HepG2 (cell line): Measurements from ENCODE around the gene XDH.

Source experiments
- EZH2 ChIP-seq: conservative IDR thresholded peaks from 2 replicates; pipeline ENCODE4 v1.6.1; 2012; ENCODE audit warnings: mild to moderate bottlenecking, low read depth, low read length, moderate library complexity
- GTF2F1 ChIP-seq: fragments of 150-350 bp; IDR thresholded peaks from 2 replicates; pipeline ENCODE4 v1.6.1; 2014; ENCODE audit warnings: low read length
- HDAC2 ChIP-seq: sonication (generic); formaldehyde crosslinking; IDR thresholded peaks from 2 replicates; pipeline ENCODE4 v1.4.0; 2020; ENCODE audit warnings: missing genetic modification reagents
- KAT8 ChIP-seq: IDR thresholded peaks from 2 replicates; pipeline ENCODE4 v1.6.1; 2016; ENCODE audit warnings: missing genetic modification reagents, missing compliant biosample characterization
- MXI1 ChIP-seq: IDR thresholded peaks from 3 replicates; pipeline ENCODE4 v1.6.1; 2012; ENCODE audit warnings: low read depth, low read length, inconsistent platforms, borderline replicate concordance
- MYNN ChIP-seq: sonication (generic); formaldehyde crosslinking; IDR thresholded peaks from 2 replicates; pipeline ENCODE4 v1.4.0; 2020; ENCODE audit warnings: mild to moderate bottlenecking, low read depth, missing genetic modification reagents
- POLR2A ChIP-seq, 2 experiments: IDR thresholded peaks; 2 replicates each; pipeline ENCODE4 v1.6.1; 2011; ENCODE audit warnings: low read depth in 2 of 2, low read length in 2 of 2, mild to moderate bottlenecking in 1 of 2, moderate library complexity in 1 of 2; ENCODE audit not compliant: insufficient read depth in 1 of 2
- RAD21 ChIP-seq: fragments of 450-650 bp; formaldehyde crosslinking; IDR thresholded peaks from 2 replicates; pipeline ENCODE4 v1.5.0; 2020; ENCODE audit warnings: mild to moderate bottlenecking
- SMC3 ChIP-seq: IDR thresholded peaks from 2 replicates; pipeline ENCODE4 v1.6.1; 2011; ENCODE audit warnings: low read length, improper control_type of control experiment
- SOX6 ChIP-seq, 2 experiments: fragments of 450-650 bp in 1 of 2; sonication (generic) in 1 of 2; formaldehyde crosslinking in 1 of 2; IDR thresholded peaks; 2 replicates each; pipeline versions ENCODE4 v1.4.0 to v1.6.1; 2017 to 2020; ENCODE audit warnings: antibody characterized with exemption in 1 of 2, mild to moderate bottlenecking in 1 of 2, missing genetic modification reagents in 1 of 2
- TF ChIP-seq, protein P1 (sequence below): sonication (generic); formaldehyde crosslinking; IDR thresholded peaks from 2 replicates; pipeline ENCODE4 v1.5.0; 2020; ENCODE audit warnings: mild to moderate bottlenecking, missing genetic modification reagents, moderate library complexity
- TF ChIP-seq, protein P2 (sequence below): sonication (generic); formaldehyde crosslinking; IDR thresholded peaks from 2 replicates; pipeline ENCODE4 v1.4.0; 2020; ENCODE audit warnings: missing genetic modification reagents, borderline replicate concordance
- TF ChIP-seq, protein P3 (sequence below): IDR thresholded peaks from 2 replicates; pipeline ENCODE4 v1.6.1; 2012; ENCODE audit warnings: inconsistent platforms
- TF ChIP-seq, protein P4 (sequence below): sonication (generic); formaldehyde crosslinking; IDR thresholded peaks from 2 replicates; pipeline ENCODE4 v1.4.0; 2020; ENCODE audit warnings: mild to moderate bottlenecking, missing genetic modification reagents

DNA sequence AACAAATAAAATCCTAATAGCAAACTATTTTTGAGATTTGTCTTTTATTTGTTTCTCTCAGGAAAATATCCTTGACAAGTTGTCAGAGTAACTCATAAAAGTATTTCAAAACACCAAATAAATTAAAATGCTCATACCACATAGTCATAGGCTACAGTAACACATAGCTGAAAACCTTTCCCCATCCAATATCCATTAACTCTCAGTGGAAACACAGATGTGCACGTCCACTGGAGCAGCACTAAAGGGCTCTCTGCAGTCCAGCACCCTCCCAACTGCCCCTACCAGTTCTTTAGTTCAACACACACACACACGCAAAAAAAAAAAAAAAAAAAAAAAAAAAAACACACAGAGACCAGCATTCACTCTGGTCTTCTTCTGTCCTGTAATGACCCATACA lies 879 bp upstream of the XDH start:
- TF ChIP-seq, protein P1, sequence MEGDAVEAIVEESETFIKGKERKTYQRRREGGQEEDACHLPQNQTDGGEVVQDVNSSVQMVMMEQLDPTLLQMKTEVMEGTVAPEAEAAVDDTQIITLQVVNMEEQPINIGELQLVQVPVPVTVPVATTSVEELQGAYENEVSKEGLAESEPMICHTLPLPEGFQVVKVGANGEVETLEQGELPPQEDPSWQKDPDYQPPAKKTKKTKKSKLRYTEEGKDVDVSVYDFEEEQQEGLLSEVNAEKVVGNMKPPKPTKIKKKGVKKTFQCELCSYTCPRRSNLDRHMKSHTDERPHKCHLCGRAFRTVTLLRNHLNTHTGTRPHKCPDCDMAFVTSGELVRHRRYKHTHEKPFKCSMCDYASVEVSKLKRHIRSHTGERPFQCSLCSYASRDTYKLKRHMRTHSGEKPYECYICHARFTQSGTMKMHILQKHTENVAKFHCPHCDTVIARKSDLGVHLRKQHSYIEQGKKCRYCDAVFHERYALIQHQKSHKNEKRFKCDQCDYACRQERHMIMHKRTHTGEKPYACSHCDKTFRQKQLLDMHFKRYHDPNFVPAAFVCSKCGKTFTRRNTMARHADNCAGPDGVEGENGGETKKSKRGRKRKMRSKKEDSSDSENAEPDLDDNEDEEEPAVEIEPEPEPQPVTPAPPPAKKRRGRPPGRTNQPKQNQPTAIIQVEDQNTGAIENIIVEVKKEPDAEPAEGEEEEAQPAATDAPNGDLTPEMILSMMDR: no peak
- TF ChIP-seq MXI1: no peak
- no peak for TF ChIP-seq EZH2
- TF ChIP-seq HDAC2: no peak
- TF ChIP-seq GTF2F1: no peak
- TF ChIP-seq MYNN (CRISPR knock-in tag): no peak
- no peak for TF ChIP-seq POLR2A (IDR thresholded peaks at IDR 0.05; ENCODE audit: insufficient read depth in 1 of 2, low read depth in 2 of 2, low read length in 2 of 2)
- TF ChIP-seq RAD21 (CRISPR knock-in tag): no peak
- TF ChIP-seq KAT8 (CRISPR knock-in tag): no peak
- TF ChIP-seq SOX6 (IDR thresholded peaks at IDR 0.05): no peak
- no peak for TF ChIP-seq SOX6 (CRISPR knock-in tag; IDR thresholded peaks at IDR 0.05)
- TF ChIP-seq, protein P2, sequence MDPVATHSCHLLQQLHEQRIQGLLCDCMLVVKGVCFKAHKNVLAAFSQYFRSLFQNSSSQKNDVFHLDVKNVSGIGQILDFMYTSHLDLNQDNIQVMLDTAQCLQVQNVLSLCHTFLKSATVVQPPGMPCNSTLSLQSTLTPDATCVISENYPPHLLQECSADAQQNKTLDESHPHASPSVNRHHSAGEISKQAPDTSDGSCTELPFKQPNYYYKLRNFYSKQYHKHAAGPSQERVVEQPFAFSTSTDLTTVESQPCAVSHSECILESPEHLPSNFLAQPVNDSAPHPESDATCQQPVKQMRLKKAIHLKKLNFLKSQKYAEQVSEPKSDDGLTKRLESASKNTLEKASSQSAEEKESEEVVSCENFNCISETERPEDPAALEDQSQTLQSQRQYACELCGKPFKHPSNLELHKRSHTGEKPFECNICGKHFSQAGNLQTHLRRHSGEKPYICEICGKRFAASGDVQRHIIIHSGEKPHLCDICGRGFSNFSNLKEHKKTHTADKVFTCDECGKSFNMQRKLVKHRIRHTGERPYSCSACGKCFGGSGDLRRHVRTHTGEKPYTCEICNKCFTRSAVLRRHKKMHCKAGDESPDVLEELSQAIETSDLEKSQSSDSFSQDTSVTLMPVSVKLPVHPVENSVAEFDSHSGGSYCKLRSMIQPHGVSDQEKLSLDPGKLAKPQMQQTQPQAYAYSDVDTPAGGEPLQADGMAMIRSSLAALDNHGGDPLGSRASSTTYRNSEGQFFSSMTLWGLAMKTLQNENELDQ (CRISPR knock-in tag): no peak
- TF ChIP-seq, protein P3, sequence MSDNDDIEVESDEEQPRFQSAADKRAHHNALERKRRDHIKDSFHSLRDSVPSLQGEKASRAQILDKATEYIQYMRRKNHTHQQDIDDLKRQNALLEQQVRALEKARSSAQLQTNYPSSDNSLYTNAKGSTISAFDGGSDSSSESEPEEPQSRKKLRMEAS: no peak
- no peak for TF ChIP-seq SMC3
- TF ChIP-seq, protein P4, sequence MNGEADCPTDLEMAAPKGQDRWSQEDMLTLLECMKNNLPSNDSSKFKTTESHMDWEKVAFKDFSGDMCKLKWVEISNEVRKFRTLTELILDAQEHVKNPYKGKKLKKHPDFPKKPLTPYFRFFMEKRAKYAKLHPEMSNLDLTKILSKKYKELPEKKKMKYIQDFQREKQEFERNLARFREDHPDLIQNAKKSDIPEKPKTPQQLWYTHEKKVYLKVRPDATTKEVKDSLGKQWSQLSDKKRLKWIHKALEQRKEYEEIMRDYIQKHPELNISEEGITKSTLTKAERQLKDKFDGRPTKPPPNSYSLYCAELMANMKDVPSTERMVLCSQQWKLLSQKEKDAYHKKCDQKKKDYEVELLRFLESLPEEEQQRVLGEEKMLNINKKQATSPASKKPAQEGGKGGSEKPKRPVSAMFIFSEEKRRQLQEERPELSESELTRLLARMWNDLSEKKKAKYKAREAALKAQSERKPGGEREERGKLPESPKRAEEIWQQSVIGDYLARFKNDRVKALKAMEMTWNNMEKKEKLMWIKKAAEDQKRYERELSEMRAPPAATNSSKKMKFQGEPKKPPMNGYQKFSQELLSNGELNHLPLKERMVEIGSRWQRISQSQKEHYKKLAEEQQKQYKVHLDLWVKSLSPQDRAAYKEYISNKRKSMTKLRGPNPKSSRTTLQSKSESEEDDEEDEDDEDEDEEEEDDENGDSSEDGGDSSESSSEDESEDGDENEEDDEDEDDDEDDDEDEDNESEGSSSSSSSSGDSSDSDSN (CRISPR knock-in tag): no peak
